ENCODE measurements around the gene SHANK2.

SHANK2 gene

GRCh38 chr11:71242391-71242790 lies 10.0 kb downstream of the SHANK2 start:
- peak; percentile 6 for DNase-seq

DNA sequence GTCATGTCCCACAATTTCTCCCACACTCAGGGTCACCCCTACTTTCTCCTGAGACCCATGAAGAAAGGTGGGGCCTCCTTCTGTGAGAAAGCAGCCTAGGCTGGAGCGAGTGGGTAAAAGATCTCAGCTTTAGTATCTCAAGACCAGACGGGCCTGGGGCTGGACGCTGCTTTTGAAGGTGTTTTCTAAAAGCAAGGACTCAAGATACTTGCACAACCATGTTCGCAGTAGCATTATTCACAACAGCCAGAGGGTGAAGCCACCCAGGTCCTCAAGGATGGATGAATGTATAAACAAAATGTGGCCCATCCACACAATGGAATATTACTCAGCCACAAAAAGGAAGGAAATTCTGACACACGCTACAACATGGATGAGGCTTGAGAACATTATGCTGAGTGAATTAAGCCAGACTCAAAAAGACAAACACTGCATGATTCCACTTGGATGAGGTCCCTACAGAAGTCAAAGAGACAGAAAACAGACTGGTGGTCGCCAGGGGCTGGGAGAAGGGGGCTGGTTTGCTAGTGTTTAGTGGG lies 10.6 kb downstream of the SHANK2 start:
- peak; percentile 42 for DNase-seq

DNA sequence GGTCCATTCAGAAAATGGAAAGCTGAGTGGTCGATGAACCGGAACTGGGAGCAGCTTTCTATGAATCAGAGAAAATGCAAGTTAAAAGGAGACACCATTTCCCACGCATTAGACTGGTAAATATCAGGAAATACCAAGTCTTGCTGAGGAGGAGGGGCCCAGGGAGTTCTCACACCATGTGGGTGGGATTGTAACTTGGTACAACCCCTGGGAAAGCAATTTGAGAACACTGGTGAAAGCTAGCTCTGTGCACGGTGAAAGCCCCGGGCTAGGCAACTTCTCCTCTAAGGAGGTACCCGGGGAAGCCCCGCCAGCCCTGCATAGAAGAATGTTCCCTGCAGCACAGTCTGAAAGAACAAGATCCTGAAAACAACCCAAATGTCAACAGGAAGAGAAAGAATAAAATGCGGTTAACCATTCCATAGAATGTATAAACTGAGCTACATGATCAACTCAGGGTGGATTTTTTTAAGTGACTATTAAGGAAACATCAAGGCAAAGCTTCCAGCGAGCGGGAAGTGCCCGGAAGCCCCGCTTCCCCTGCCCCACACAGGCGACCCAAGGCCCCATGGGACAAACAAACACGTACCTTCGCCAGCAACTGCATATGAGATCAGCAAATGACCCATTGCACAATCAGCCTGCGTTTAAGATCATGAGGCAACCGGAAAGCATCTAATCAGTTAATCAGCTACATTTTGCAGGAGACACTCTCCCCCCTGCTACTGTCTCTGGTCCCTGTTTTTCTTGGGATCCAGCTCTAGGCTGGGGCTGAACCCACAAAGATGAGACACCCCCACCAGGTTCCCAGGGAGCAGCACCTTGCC lies 11.3 kb downstream of the SHANK2 start:
- DNase-seq = peak; percentile 27

- peak; percentile 17 for DNase-seq
Measured at GRCh38 chr11:71240061-71240690, 12.2 kb downstream of the SHANK2 start.

DNA sequence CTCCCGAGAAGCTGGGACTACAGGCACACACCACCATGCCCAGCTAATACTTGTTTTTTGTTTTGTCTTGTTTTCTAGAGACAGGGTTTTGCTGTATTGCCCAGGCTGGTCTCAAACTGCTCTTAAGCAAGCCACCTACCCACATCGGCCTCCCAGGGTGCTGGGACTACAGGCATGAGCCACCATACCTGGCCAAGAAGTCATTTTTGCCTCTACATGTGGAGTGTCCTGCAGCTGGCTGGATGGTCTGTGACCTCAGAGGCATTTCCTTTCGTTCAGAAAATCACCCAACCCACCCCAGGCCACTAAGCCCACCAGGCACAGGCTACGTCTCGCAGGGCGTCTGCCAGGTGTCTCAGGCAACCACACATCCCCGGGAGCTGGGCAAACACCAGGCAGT lies 12.8 kb downstream of the SHANK2 start:
- DNase-seq = peak; percentile 19

- DNase-seq = no peak
Measured at GRCh38 chr11:71238941-71239340, 13.4 kb downstream of the SHANK2 start.

GRCh38 chr11:71238285-71238875 lies 14.0 kb downstream of the SHANK2 start:
- DNase-seq = peak; percentile 49

DNA sequence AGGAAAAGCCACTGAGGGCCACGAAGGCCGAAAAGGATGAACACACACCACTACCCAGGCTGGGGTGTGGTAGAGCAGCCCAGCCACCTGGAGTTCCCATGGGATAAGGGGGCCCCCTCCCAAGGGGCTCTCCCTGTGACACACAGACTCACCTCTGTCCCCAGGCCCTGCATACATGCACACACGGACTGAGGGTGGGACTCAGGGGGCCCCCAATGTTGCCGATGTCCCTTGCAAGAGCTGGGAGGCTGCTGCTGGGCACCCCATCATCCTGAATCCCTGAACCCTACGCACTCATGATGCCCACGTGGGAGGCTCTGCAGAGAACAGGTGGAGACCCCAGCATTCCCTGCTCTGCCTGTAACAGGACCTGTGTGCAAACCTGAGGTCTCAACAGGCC lies 14.5 kb downstream of the SHANK2 start:
- DNase-seq = peak; percentile 27

GRCh38 chr11:71236836-71237475 lies 15.4 kb downstream of the SHANK2 start:
- peak; percentile 44 for DNase-seq

DNA sequence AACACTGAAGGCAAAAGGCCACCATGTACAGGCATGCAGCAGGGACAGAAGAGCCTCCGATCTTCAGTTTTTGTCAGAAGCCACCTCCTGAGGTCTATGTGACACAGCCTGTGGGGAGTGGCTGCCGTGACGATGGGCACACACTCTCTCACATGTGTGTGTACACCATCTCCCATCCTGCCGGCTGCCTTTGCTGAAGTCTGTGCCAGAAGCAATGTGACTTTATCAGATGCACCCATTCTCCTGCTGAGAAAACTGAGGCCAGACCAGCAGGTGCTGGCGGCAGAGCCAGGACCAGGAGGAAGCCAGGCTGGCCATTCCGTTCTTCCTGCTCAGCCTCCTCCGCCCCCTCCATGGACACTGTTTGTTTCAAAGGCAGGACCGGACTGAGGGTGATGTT lies 16.7 kb downstream of the SHANK2 start:
- peak; percentile 50 for DNase-seq

GRCh38 chr11:71233896-71234852 lies 18.2 kb downstream of the SHANK2 start:
- DNase-seq = peak; percentile 36

DNA sequence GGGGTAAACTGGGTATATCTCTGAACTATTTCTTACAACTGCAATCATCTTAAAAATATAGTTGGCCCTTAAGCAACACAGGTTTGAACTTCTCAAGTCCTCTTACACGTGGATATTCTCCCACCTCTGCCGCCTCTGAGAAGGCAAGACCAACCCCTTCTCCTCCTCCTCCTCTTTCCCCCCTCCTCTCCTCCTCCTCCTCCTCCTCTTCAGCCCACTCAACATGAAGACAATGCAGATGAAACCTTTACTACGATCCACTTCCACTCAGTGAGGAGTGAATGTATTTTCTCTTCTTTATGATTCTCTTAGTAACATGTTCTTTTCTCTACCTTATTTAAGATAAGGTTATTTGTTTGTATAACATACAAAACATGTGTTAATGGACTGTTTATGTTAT lies 20.0 kb downstream of the SHANK2 start:
- no peak for DNase-seq

GRCh38 chr11:71228961-71229360 lies 23.4 kb downstream of the SHANK2 start:
- no peak for DNase-seq

DNA sequence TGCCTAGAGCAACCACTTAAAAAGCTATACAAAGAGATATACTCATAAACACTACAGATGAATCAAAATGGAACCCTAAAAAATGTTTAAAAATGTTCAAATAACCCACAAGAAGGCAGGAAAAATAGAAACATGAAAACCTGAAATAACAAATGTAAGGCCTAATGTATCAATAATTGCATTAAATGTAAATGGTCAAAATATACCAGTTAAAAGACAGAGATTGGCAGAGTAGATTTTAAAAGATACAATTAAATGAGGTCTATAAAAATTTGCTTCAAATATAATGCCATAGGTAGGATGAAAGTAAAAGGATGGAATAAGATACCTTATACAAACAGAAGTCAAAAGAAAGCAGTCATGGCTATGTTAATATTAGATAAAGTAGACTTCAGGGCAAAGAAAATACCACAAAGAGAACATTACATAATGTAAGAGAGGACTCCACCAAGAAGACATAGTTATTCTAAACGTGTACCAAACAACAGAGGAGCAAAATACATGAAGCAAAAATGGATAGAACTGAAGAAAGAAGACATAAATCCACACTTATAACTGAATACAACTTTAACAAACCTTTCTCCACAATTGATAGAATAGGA lies 25.2 kb downstream of the SHANK2 start:
- DNase-seq = no peak

GRCh38 chr11:71223671-71224660 lies 28.4 kb downstream of the SHANK2 start:
- peak; percentile 45 for DNase-seq

GRCh38 chr11:71223081-71223405 lies 29.3 kb downstream of the SHANK2 start:
- no peak for DNase-seq

- peak; percentile 34 for DNase-seq
Measured at GRCh38 chr11:71222318-71223080, 29.9 kb downstream of the SHANK2 start.

GRCh38 chr11:71221821-71222220 lies 30.6 kb downstream of the SHANK2 start:
- no peak for DNase-seq

GRCh38 chr11:71221201-71221600 lies 31.2 kb downstream of the SHANK2 start:
- no peak for DNase-seq

Measured in activated effector memory CD4-positive, alpha-beta T cell treated with anti-CD3 and anti-CD28 coated beads, Interleukin-2, amount 50 U/mL, for 16 hours (primary cell).